Ishikawa (cell line): ENCODE results near the gene SRRM2.

Experiments
- CEBPB ChIP-seq: IDR thresholded peaks from 2 replicates; pipeline ENCODE4 v1.6.1; 2012
- CREB1 ChIP-seq: IDR thresholded peaks from 2 replicates; pipeline ENCODE4 v1.6.1; 2012; ENCODE audit warnings: low read depth
- EGR1 ChIP-seq: IDR thresholded peaks from 2 replicates; pipeline ENCODE4 v1.6.1; 2012
- EP300 ChIP-seq: IDR thresholded peaks from 2 replicates; pipeline ENCODE4 v1.6.1; 2012; ENCODE audit warnings: borderline replicate concordance
- FOXM1 ChIP-seq: IDR thresholded peaks from 2 replicates; pipeline ENCODE4 v1.6.1; 2012; ENCODE audit warnings: low read depth, borderline replicate concordance
- NFIC ChIP-seq: IDR thresholded peaks from 2 replicates; pipeline ENCODE4 v1.6.1; 2012
- RAD21 ChIP-seq: IDR thresholded peaks from 2 replicates; pipeline ENCODE4 v1.6.1; 2012; ENCODE audit warnings: low read depth
- TAF1 ChIP-seq: IDR thresholded peaks from 2 replicates; pipeline ENCODE4 v1.6.1; 2012; ENCODE audit warnings: low read depth, mild to moderate bottlenecking
- TCF12 ChIP-seq: IDR thresholded peaks from 2 replicates; pipeline ENCODE4 v1.6.1; 2012; ENCODE audit warnings: low read depth
- TEAD4 ChIP-seq: IDR thresholded peaks from 2 replicates; pipeline ENCODE4 v1.6.1; 2012
- YY1 ChIP-seq: IDR thresholded peaks from 2 replicates; pipeline ENCODE4 v1.6.1; 2012; ENCODE audit warnings: low read depth
- ZBTB7A ChIP-seq: IDR thresholded peaks from 2 replicates; pipeline ENCODE4 v1.6.1; 2012; ENCODE audit warnings: low read depth
- TF ChIP-seq, protein P1 (sequence below): IDR thresholded peaks from 2 replicates; pipeline ENCODE4 v1.6.1; 2012
- TF ChIP-seq, protein P2 (sequence below): IDR thresholded peaks from 2 replicates; pipeline ENCODE4 v1.6.1; 2012; ENCODE audit warnings: low read depth, mild to moderate bottlenecking
- TF ChIP-seq, protein P3 (sequence below): IDR thresholded peaks from 2 replicates; pipeline ENCODE4 v1.6.1; 2012

SRRM2 gene

DNA sequence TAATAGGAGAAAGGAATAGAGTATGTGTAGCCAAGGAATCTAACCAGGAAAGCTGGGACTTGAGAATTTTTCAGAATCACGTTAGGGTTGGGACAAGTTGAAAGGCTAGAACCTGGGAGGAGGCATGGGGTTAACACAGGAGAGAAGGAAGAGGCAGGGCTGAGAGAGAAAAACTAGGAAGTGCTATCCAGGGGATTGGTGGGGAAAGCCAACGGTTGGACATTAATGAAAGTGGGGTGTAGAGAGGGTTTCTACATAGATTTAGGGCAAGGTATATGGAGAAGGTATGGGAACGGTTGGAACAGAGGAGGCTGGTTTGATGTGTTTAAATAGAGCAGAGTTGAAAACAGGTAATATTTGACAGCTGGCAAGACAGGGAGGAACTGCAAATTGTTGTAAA is 2.7 kb downstream of the SRRM2 start:
- no peak for TF ChIP-seq NFIC
- no peak for TF ChIP-seq FOXM1
- no peak for TF ChIP-seq ZBTB7A
- TF ChIP-seq CREB1, result no peak
- TF ChIP-seq RAD21, result no peak
- no peak for TF ChIP-seq YY1
- no peak for TF ChIP-seq EGR1
- no peak for TF ChIP-seq EP300
- TF ChIP-seq TCF12, result no peak
- no peak for TF ChIP-seq TEAD4
- no peak for TF ChIP-seq CEBPB
- TF ChIP-seq, protein P1, sequence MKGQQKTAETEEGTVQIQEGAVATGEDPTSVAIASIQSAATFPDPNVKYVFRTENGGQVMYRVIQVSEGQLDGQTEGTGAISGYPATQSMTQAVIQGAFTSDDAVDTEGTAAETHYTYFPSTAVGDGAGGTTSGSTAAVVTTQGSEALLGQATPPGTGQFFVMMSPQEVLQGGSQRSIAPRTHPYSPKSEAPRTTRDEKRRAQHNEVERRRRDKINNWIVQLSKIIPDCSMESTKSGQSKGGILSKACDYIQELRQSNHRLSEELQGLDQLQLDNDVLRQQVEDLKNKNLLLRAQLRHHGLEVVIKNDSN, result no peak
- TF ChIP-seq, protein P2, sequence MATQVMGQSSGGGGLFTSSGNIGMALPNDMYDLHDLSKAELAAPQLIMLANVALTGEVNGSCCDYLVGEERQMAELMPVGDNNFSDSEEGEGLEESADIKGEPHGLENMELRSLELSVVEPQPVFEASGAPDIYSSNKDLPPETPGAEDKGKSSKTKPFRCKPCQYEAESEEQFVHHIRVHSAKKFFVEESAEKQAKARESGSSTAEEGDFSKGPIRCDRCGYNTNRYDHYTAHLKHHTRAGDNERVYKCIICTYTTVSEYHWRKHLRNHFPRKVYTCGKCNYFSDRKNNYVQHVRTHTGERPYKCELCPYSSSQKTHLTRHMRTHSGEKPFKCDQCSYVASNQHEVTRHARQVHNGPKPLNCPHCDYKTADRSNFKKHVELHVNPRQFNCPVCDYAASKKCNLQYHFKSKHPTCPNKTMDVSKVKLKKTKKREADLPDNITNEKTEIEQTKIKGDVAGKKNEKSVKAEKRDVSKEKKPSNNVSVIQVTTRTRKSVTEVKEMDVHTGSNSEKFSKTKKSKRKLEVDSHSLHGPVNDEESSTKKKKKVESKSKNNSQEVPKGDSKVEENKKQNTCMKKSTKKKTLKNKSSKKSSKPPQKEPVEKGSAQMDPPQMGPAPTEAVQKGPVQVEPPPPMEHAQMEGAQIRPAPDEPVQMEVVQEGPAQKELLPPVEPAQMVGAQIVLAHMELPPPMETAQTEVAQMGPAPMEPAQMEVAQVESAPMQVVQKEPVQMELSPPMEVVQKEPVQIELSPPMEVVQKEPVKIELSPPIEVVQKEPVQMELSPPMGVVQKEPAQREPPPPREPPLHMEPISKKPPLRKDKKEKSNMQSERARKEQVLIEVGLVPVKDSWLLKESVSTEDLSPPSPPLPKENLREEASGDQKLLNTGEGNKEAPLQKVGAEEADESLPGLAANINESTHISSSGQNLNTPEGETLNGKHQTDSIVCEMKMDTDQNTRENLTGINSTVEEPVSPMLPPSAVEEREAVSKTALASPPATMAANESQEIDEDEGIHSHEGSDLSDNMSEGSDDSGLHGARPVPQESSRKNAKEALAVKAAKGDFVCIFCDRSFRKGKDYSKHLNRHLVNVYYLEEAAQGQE, result no peak
- TF ChIP-seq, protein P3, sequence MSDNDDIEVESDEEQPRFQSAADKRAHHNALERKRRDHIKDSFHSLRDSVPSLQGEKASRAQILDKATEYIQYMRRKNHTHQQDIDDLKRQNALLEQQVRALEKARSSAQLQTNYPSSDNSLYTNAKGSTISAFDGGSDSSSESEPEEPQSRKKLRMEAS, result no peak
- TF ChIP-seq TAF1, result no peak

DNA sequence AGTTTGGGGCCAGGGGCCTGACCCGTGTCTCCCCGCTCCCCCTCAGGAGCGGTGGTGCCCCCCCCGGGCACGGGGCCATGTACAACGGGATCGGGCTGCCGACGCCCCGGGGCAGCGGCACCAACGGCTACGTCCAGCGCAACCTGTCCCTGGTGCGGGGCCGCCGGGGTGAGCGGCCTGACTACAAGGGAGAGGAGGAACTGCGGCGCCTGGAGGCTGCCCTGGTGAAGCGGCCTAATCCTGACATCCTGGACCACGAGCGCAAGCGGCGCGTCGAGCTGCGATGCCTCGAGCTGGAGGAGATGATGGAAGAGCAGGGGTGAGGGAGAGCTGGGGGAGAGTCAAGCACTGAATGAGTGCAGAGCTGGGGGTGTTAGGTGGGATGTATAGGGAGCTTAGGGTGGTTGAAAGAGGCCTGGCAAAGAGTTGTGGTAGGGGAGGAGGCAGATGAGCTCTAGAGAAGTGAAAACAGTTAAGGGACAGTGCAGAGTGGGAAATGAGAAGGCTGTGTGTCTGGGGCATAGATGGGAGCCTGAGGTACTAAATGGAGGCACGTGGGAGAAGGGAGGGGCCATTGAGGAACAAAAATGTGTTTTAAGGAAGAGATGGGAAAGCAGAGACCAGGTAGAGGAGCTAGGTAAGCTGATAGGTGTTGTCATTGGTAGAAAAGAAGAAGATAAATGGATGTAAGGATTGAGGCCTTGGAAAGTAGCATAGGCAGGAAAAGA is 4.0 kb downstream of the SRRM2 start:
- TF ChIP-seq, protein P2, result no peak
- no peak for TF ChIP-seq TAF1
- TF ChIP-seq YY1, result no peak
- TF ChIP-seq FOXM1, result no peak
- no peak for TF ChIP-seq RAD21
- no peak for TF ChIP-seq NFIC
- TF ChIP-seq EP300, result no peak
- TF ChIP-seq, protein P3, result no peak
- no peak for TF ChIP-seq ZBTB7A
- no peak for TF ChIP-seq TCF12
- TF ChIP-seq TEAD4, result no peak
- no peak for TF ChIP-seq EGR1
- TF ChIP-seq CEBPB, result no peak

DNA sequence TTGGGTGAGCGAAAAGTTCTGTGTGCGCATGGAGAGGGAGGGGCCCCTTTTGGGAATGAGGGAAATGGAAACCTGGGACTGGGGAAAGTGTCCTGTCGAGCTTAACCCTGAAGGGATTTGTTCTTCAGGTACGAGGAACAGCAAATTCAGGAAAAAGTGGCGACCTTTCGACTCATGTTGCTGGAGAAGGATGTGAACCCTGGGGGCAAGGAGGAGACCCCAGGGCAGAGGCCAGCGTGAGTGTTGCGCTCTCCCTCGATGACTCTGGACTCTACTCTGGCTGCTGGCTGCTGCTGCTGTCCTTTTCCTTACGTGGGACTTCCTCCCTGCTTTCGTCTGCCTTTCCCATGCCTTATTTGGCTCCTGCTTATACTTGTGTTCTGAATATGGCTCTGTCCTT is 4.9 kb downstream of the SRRM2 start:
- TF ChIP-seq, protein P1, result no peak
- TF ChIP-seq EGR1 (no peak), EP300 (no peak), CREB1 (no peak), FOXM1 (no peak), YY1 (no peak)
- TF ChIP-seq, protein P2, result no peak
- TF ChIP-seq, protein P3, result no peak

DNA sequence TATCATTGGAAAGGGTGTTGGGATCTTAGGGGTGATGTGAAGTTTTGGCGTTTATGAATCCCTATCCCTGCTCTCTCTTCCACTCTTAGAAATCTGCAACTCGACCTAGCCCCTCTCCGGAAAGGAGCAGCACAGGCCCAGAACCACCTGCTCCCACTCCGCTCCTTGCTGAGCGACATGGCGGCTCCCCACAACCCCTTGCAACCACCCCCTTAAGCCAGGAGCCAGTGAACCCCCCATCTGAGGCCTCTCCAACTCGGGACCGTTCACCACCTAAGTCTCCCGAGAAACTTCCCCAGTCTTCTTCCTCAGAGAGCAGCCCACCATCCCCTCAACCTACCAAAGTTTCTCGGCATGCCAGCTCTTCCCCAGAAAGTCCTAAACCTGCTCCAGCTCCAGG is 9.0 kb downstream of the SRRM2 start:
- TF ChIP-seq, protein P3, result no peak
- TF ChIP-seq ZBTB7A (no peak), TCF12 (no peak), TEAD4 (no peak), CEBPB (no peak), EGR1 (no peak), TAF1 (no peak), RAD21 (no peak), FOXM1 (no peak), NFIC (no peak), CREB1 (no peak), EP300 (no peak), YY1 (no peak)
- TF ChIP-seq, protein P2, result no peak
- TF ChIP-seq, protein P1, result no peak
